Measurements from ENCODE around the gene STAM.

Gene STAM

GRCh38 chr10:17633353-17633752 is 10.6 kb upstream of the STAM start:
- no peak for DNase-seq
- Mint-ChIP-seq H3K27me3 (no peaks in the 10 kb centered on the region), H3K36me3 (ENCODE audit: low read depth) (no peaks in the 10 kb centered on the region), H3K4me1 (ENCODE audit: low read depth) (no peaks in the 10 kb centered on the region), H3K9me3 (no peaks in the 10 kb centered on the region), H3K27ac (no peak overlapping the region), H3K4me3 (no peak overlapping the region)

GRCh38 chr10:17637869-17638268 is 6.1 kb upstream of the STAM start:
- H3K27me3 Mint-ChIP-seq = no peaks in the 10 kb centered on the region
- H3K4me3 Mint-ChIP-seq = no peak overlapping the region
- no peak for DNase-seq
- H3K27ac Mint-ChIP-seq = no peak overlapping the region
- H3K4me1 Mint-ChIP-seq (ENCODE audit: low read depth) = peaks cover 9% of the 10 kb centered on the region
- no peaks in the 10 kb centered on the region for H3K9me3 Mint-ChIP-seq
- no peaks in the 10 kb centered on the region for H3K36me3 Mint-ChIP-seq (ENCODE audit: low read depth)

- Mint-ChIP-seq H3K9me3 (no peaks in the 10 kb centered on the region), H3K27me3 (no peaks in the 10 kb centered on the region), H3K4me3 (no peak overlapping the region), H3K27ac (no peak overlapping the region), H3K36me3 (ENCODE audit: low read depth) (peaks cover 17% of the 10 kb centered on the region), H3K4me1 (ENCODE audit: low read depth) (peaks cover 20% of the 10 kb centered on the region)
- DNase-seq = no peak
Observed at GRCh38 chr10:17640331-17640816, 3.6 kb upstream of the STAM start.

- peak overlapping the region; percentile 100 for H3K27ac Mint-ChIP-seq
- H3K4me1 Mint-ChIP-seq (ENCODE audit: low read depth) = peaks cover 46% of the 10 kb centered on the region
- peak overlapping the region; percentile 98 for H3K4me3 Mint-ChIP-seq
- peaks cover 35% of the 10 kb centered on the region for H3K36me3 Mint-ChIP-seq (ENCODE audit: low read depth)
- H3K9me3 Mint-ChIP-seq = peaks cover 4% of the 10 kb centered on the region
- DNase-seq = no peak
- H3K27me3 Mint-ChIP-seq = no peaks in the 10 kb centered on the region
Observed at GRCh38 chr10:17643339-17643754, 604 bp upstream of the STAM start.

GRCh38 chr10:17644485-17644943 is 563 bp downstream of the STAM start:
- DNase-seq = no peak
- Mint-ChIP-seq H3K9me3 (peaks cover 4% of the 10 kb centered on the region), H3K27me3 (no peaks in the 10 kb centered on the region), H3K36me3 (ENCODE audit: low read depth) (peaks cover 46% of the 10 kb centered on the region), H3K27ac (peak overlapping the region; percentile 100), H3K4me1 (ENCODE audit: low read depth) (peaks cover 57% of the 10 kb centered on the region), H3K4me3 (peak overlapping the region; percentile 98)

GRCh38 chr10:17645621-17646345 is 1.8 kb downstream of the STAM start:
- Mint-ChIP-seq H3K9me3 (peaks cover 4% of the 10 kb centered on the region), H3K36me3 (ENCODE audit: low read depth) (peaks cover 57% of the 10 kb centered on the region), H3K27me3 (no peaks in the 10 kb centered on the region), H3K27ac (peak overlapping the region; percentile 84), H3K4me1 (ENCODE audit: low read depth) (peaks cover 68% of the 10 kb centered on the region), H3K4me3 (peak overlapping the region; percentile 98)
- no peak for DNase-seq

GRCh38 chr10:17647326-17647725 is 3.4 kb downstream of the STAM start:
- H3K36me3 Mint-ChIP-seq (ENCODE audit: low read depth) = peaks cover 72% of the 10 kb centered on the region
- H3K4me1 Mint-ChIP-seq (ENCODE audit: low read depth) = peaks cover 75% of the 10 kb centered on the region
- H3K9me3 Mint-ChIP-seq = peaks cover 4% of the 10 kb centered on the region
- no peaks in the 10 kb centered on the region for H3K27me3 Mint-ChIP-seq
- no peak for DNase-seq
- peak overlapping the region; percentile 72 for H3K27ac Mint-ChIP-seq
- peak overlapping the region; percentile 57 for H3K4me3 Mint-ChIP-seq

GRCh38 chr10:17648243-17649035 is 4.5 kb downstream of the STAM start:
- Mint-ChIP-seq H3K27ac (peak overlapping the region; percentile 91), H3K4me1 (ENCODE audit: low read depth) (peaks cover 80% of the 10 kb centered on the region), H3K9me3 (peaks cover 10% of the 10 kb centered on the region), H3K4me3 (peak overlapping the region; percentile 60), H3K27me3 (no peaks in the 10 kb centered on the region), H3K36me3 (ENCODE audit: low read depth) (peaks cover 80% of the 10 kb centered on the region)
- peak; percentile 56 for DNase-seq

GRCh38 chr10:17649052-17649451 is 5.1 kb downstream of the STAM start:
- peaks cover 84% of the 10 kb centered on the region for H3K4me1 Mint-ChIP-seq (ENCODE audit: low read depth)
- no peak for DNase-seq
- H3K27ac Mint-ChIP-seq = peak overlapping the region; percentile 91
- peaks cover 14% of the 10 kb centered on the region for H3K9me3 Mint-ChIP-seq
- peaks cover 79% of the 10 kb centered on the region for H3K36me3 Mint-ChIP-seq (ENCODE audit: low read depth)
- H3K4me3 Mint-ChIP-seq = peak overlapping the region; percentile 60
- no peaks in the 10 kb centered on the region for H3K27me3 Mint-ChIP-seq

GRCh38 chr10:17649836-17650235 is 5.9 kb downstream of the STAM start:
- Mint-ChIP-seq H3K36me3 (ENCODE audit: low read depth) (peaks cover 71% of the 10 kb centered on the region), H3K27ac (no peak overlapping the region), H3K27me3 (no peaks in the 10 kb centered on the region), H3K4me1 (ENCODE audit: low read depth) (peaks cover 85% of the 10 kb centered on the region), H3K4me3 (no peak overlapping the region), H3K9me3 (peaks cover 16% of the 10 kb centered on the region)
- DNase-seq = no peak

GRCh38 chr10:17650416-17650815 is 6.5 kb downstream of the STAM start:
- H3K4me3 Mint-ChIP-seq = peak overlapping the region; percentile 26
- H3K9me3 Mint-ChIP-seq = peaks cover 16% of the 10 kb centered on the region
- peaks cover 71% of the 10 kb centered on the region for H3K36me3 Mint-ChIP-seq (ENCODE audit: low read depth)
- no peak for DNase-seq
- no peaks in the 10 kb centered on the region for H3K27me3 Mint-ChIP-seq
- peak overlapping the region; percentile 23 for H3K27ac Mint-ChIP-seq
- peaks cover 86% of the 10 kb centered on the region for H3K4me1 Mint-ChIP-seq (ENCODE audit: low read depth)

GRCh38 chr10:17651896-17652295 is 7.9 kb downstream of the STAM start:
- Mint-ChIP-seq H3K4me3 (no peak overlapping the region), H3K36me3 (ENCODE audit: low read depth) (peaks cover 71% of the 10 kb centered on the region), H3K27ac (peak overlapping the region; percentile 47), H3K27me3 (no peaks in the 10 kb centered on the region), H3K4me1 (ENCODE audit: low read depth) (peaks cover 87% of the 10 kb centered on the region), H3K9me3 (peaks cover 16% of the 10 kb centered on the region)
- no peak for DNase-seq

GRCh38 chr10:17652585-17652984 is 8.6 kb downstream of the STAM start:
- peaks cover 16% of the 10 kb centered on the region for H3K9me3 Mint-ChIP-seq
- no peaks in the 10 kb centered on the region for H3K27me3 Mint-ChIP-seq
- H3K4me3 Mint-ChIP-seq = no peak overlapping the region
- DNase-seq = no peak
- peaks cover 72% of the 10 kb centered on the region for H3K36me3 Mint-ChIP-seq (ENCODE audit: low read depth)
- H3K27ac Mint-ChIP-seq = no peak overlapping the region
- H3K4me1 Mint-ChIP-seq (ENCODE audit: low read depth) = peaks cover 88% of the 10 kb centered on the region

GRCh38 chr10:17655009-17655408 is 11.1 kb downstream of the STAM start:
- H3K9me3 Mint-ChIP-seq = peaks cover 12% of the 10 kb centered on the region
- peaks cover 55% of the 10 kb centered on the region for H3K36me3 Mint-ChIP-seq (ENCODE audit: low read depth)
- peaks cover 81% of the 10 kb centered on the region for H3K4me1 Mint-ChIP-seq (ENCODE audit: low read depth)
- no peaks in the 10 kb centered on the region for H3K27me3 Mint-ChIP-seq
- no peak overlapping the region for H3K27ac Mint-ChIP-seq
- no peak for DNase-seq
- no peak overlapping the region for H3K4me3 Mint-ChIP-seq

All from activated T-cell treated with anti-CD3 and anti-CD28 coated beads, Interleukin-2, amount 50 U/mL, for 24 hours (primary cell).